SK-N-SH (cell line): Measurements from ENCODE around the gene ATP11B. TPM values are rescaled to one million over a fixed set of nuclear protein-coding genes. Genes with fewer than 3 reads are reported as not detected.

Source experiments
- CTCF ChIA-PET: fragments of 300-600, 350-600 bp; formaldehyde crosslinking; extraction: SDS; loops from one replicate; lab custom pipeline; 2021; lab: Yijun Ruan, JAX
- POLR2A ChIA-PET: fragments of 350-600 bp; sonication (Branson Sonifier 250); formaldehyde crosslinking; extraction: SDS; loops from one replicate; lab custom pipeline; 2020; ENCODE audit warnings: antibody characterized with exemption, inconsistent platforms; lab: Yijun Ruan, JAX
- DNase-seq: peaks from one replicate; pipeline ENCODE4 v3.0.0; 2012
- H2AFZ ChIP-seq: fragments of 200-600 bp; sonication (generic); 2 replicates; pipeline ENCODE4 v1.8.1; 2016; ENCODE audit warnings: antibody characterized with exemption, mild to moderate bottlenecking, low read depth
- H3F3A ChIP-seq: fragments of 200-600 bp; sonication (generic); replicated peaks from 2 replicates; pipeline ENCODE3; 2016; ENCODE audit warnings: antibody characterized with exemption, mild to moderate bottlenecking; ENCODE audit not compliant: insufficient read depth
- H3K27ac ChIP-seq, 2 experiments: fragments of 200-500 bp in 1 of 2; fragments of 200-600 bp in 1 of 2; sonication (Bioruptor generic) in 1 of 2; sonication (generic), shearing (Covaris generic) in 1 of 2; 2 replicates each; pipeline versions ENCODE4 v1.5.1 to v1.6.1; 2014 to 2016; ENCODE audit warnings: low read depth in 2 of 2, inconsistent platforms in 1 of 2, low read length in 1 of 2, mild to moderate bottlenecking in 1 of 2, mixed read lengths in 1 of 2
- H3K27me3 ChIP-seq: fragments of 200-600 bp; sonication (generic), shearing (Covaris generic); 2 replicates; pipeline ENCODE4 v1.6.1; 2016; ENCODE audit warnings: mixed run types; ENCODE audit not compliant: insufficient read depth
- H3K36me3 ChIP-seq, 2 experiments: fragments of 200-500 bp in 1 of 2; fragments of 200-600 bp in 1 of 2; sonication (Bioruptor generic) in 1 of 2; sonication (generic) in 1 of 2; replicated peaks in 1 of 2; 2 replicates each; pipeline versions ENCODE3 to v1.5.1; 2014 to 2016; ENCODE audit warnings: low read length in 1 of 2, mild to moderate bottlenecking in 1 of 2; ENCODE audit not compliant: insufficient read depth in 2 of 2, control insufficient read depth in 1 of 2
- H3K4me1 ChIP-seq, 2 experiments: fragments of 200-500 bp in 1 of 2; fragments of 200-600 bp in 1 of 2; sonication (Bioruptor generic) in 1 of 2; sonication (generic), shearing (Covaris generic) in 1 of 2; 2 replicates each; pipeline versions ENCODE4 v1.5.1 to v1.6.1; 2014 to 2016; ENCODE audit warnings: low read depth in 1 of 2, low read length in 1 of 2, mixed run types in 1 of 2; ENCODE audit not compliant: insufficient read depth in 2 of 2, control insufficient read depth in 1 of 2
- H3K4me2 ChIP-seq: fragments of 200-600 bp; sonication (generic), shearing (Covaris generic); 2 replicates; pipeline ENCODE4 v1.6.1; 2017; ENCODE audit warnings: mixed run types
- H3K4me3 ChIP-seq, 2 experiments: fragments of 200-500 bp in 1 of 2; fragments of 200-600 bp in 1 of 2; sonication (Bioruptor generic) in 1 of 2; sonication (generic), shearing (Covaris generic) in 1 of 2; 2 replicates each; pipeline versions ENCODE4 v1.5.1 to v1.8.1; 2014 to 2016; ENCODE audit warnings: low read depth in 2 of 2, inconsistent platforms in 1 of 2, low read length in 1 of 2, mild to moderate bottlenecking in 1 of 2, mixed read lengths in 1 of 2, moderate library complexity in 1 of 2
- H3K79me2 ChIP-seq: fragments of 200-600 bp; sonication (generic); 2 replicates; pipeline ENCODE4 v1.8.1; 2017; ENCODE audit warnings: mild to moderate bottlenecking; ENCODE audit not compliant: insufficient read depth
- H3K9ac ChIP-seq: fragments of 200-600 bp; sonication (generic); 2 replicates; pipeline ENCODE4 v1.6.1; 2017; ENCODE audit warnings: mixed run types
- H3K9me2 ChIP-seq: fragments of 200-600 bp; sonication (generic); 2 replicates; pipeline ENCODE4 v1.6.1; 2017; ENCODE audit warnings: mixed run types
- H3K9me3 ChIP-seq: fragments of 200-600 bp; sonication (generic); 2 replicates; pipeline ENCODE4 v1.6.1; 2017; ENCODE audit warnings: mixed run types, mild to moderate bottlenecking, moderate library complexity
- H4K20me1 ChIP-seq: fragments of 200-600 bp; sonication (generic); 2 replicates; pipeline ENCODE4 v1.6.1; 2017; ENCODE audit warnings: mild to moderate bottlenecking, mixed run types; ENCODE audit not compliant: insufficient read depth
- CHD2 ChIP-seq: fragments of 150-350 bp; IDR thresholded peaks from 2 replicates; pipeline ENCODE4 v1.6.1; 2018; ENCODE audit warnings: low read length; ENCODE audit not compliant: partially characterized antibody
- EP300 ChIP-seq, 2 experiments: IDR thresholded peaks; 2 replicates each; pipeline versions ENCODE4 v1.4.0 to v1.6.1; 2012; ENCODE audit warnings: borderline replicate concordance in 1 of 2, low read depth in 1 of 2, low read length in 1 of 2
- EZH2phosphoT487 ChIP-seq: fragments of 200-600 bp; sonication (generic); IDR thresholded peaks from 2 replicates; pipeline ENCODE4 v1.6.1; 2017; ENCODE audit warnings: low read depth, mixed run types, mild to moderate bottlenecking, antibody characterized with exemption, moderate library complexity, borderline replicate concordance
- FOSL2 ChIP-seq: IDR thresholded peaks from 2 replicates; pipeline ENCODE4 v1.4.0; 2012; ENCODE audit warnings: low read depth, mild to moderate bottlenecking, moderate library complexity, borderline replicate concordance
- FOXM1 ChIP-seq: IDR thresholded peaks from 2 replicates; pipeline ENCODE4 v1.4.0; 2012; ENCODE audit warnings: low read depth, mild to moderate bottlenecking
- GABPA ChIP-seq: IDR thresholded peaks from 2 replicates; pipeline ENCODE4 v1.4.0; 2012; ENCODE audit warnings: low read depth, mild to moderate bottlenecking
- MEF2A ChIP-seq: IDR thresholded peaks from 2 replicates; pipeline ENCODE4 v1.4.0; 2012; ENCODE audit warnings: low read depth, borderline replicate concordance
- MXI1 ChIP-seq: IDR thresholded peaks from 2 replicates; pipeline ENCODE4 v1.6.1; 2012; ENCODE audit warnings: mild to moderate bottlenecking, low read depth, low read length, improper control_type of control experiment
- NRF1 ChIP-seq: IDR thresholded peaks from 2 replicates; pipeline ENCODE4 v1.6.1; 2012; ENCODE audit warnings: low read depth, mild to moderate bottlenecking, low read length
- PBX3 ChIP-seq: IDR thresholded peaks from 2 replicates; pipeline ENCODE4; 2012
- POLR2AphosphoS5 ChIP-seq: IDR thresholded peaks from 2 replicates; pipeline ENCODE4 v1.6.1; 2012; ENCODE audit warnings: low read depth, low read length
- REST ChIP-seq: IDR thresholded peaks from 2 replicates; pipeline ENCODE4 v1.6.1; 2012; ENCODE audit warnings: mild to moderate bottlenecking, low read depth, low read length, moderate library complexity
- RFX5 ChIP-seq: IDR thresholded peaks from 2 replicates; pipeline ENCODE4 v1.6.1; 2012; ENCODE audit warnings: mild to moderate bottlenecking, improper control_type of control experiment, low read length
- SIN3A ChIP-seq: IDR thresholded peaks from 2 replicates; pipeline ENCODE4 v1.6.1; 2012; ENCODE audit warnings: low read depth, mild to moderate bottlenecking, low read length, moderate library complexity, borderline replicate concordance
- TCF12 ChIP-seq: IDR thresholded peaks from 2 replicates; pipeline ENCODE4 v1.4.0; 2012
- TEAD4 ChIP-seq: IDR thresholded peaks from 2 replicates; pipeline ENCODE4 v1.4.0; 2012; ENCODE audit warnings: mild to moderate bottlenecking, borderline replicate concordance; ENCODE audit not compliant: insufficient read depth
- USF1 ChIP-seq: IDR thresholded peaks from 2 replicates; pipeline ENCODE4 v1.4.0; 2012; ENCODE audit warnings: low read depth, borderline replicate concordance
- USF2 ChIP-seq: fragments of 150-350 bp; IDR thresholded peaks from 2 replicates; pipeline ENCODE4 v1.6.1; 2017; ENCODE audit warnings: antibody characterized with exemption, low read length, low read depth, borderline replicate concordance
- YY1 ChIP-seq: IDR thresholded peaks from 2 replicates; pipeline ENCODE4 v1.4.0; 2012; ENCODE audit warnings: low read depth, mild to moderate bottlenecking
- WGBS: methylation state at CpG from one replicate; pipeline ENCODE4 v1.1.6; 2017; ENCODE audit warnings: low lambda C conversion rate; 5-methylcytosine and 5-hydroxymethylcytosine counted together
- polyA plus RNA-seq, 3 experiments: library from polyadenylated mRNA; depleted of rRNA; stranded (reverse); fragments of >200 nt; gene quantifications; 2 replicates each; pipeline ENCODE4 v1.2.3, GENCODE V29; 2012

Gene ATP11B
- polyA plus RNA-seq, 1 of the 3 experiments (the other 2 are of a cell fraction): 8.7 TPM

- CTCF ChIA-PET: no interaction called here
- Histone ChIP-seq H3K9me3 (no peaks in the 10 kb centered on the region), H3K79me2 (peaks cover 79% of the 10 kb centered on the region), H3K4me1 (peaks cover 4 to 14% of the 10 kb centered on the region in 2 experiments; a peak in 2 of 4 replicates), H3K27ac (no peak overlapping the region), H4K20me1 (peaks cover 27% of the 10 kb centered on the region), H3K4me3 (no peak overlapping the region), H3K9me2 (no peaks in the 10 kb centered on the region), H3F3A (peaks cover 15% of the 10 kb centered on the region)
- POLR2A ChIA-PET: no interaction called here
- TF ChIP-seq MEF2A (no peak), TEAD4 (no peak), SIN3A (no peak), YY1 (no peak), MXI1 (no peak), GABPA (no peak), USF1 (no peak), FOXM1 (no peak), EZH2phosphoT487 (no peak), USF2 (no peak), FOSL2 (no peak), REST (no peak), PBX3 (no peak), POLR2AphosphoS5 (no peak), EP300 (IDR thresholded peaks at IDR 0.05; ENCODE audit: borderline replicate concordance in 1 of 2, low read depth in 1 of 2, low read length in 1 of 2) (no peak), CHD2 (no peak), NRF1 (no peak), TCF12 (no peak), RFX5 (no peak)
- TF ChIP-seq, all 33 proteins: peak for 0
- DNase-seq: no peak
- Histone ChIP-seq H3K4me2 (no peak overlapping the region), H3K9ac (no peak overlapping the region), H3K36me3 (peaks cover 14 to 16% of the 10 kb centered on the region in 2 experiments), H2AFZ (no peak overlapping the region), H3K27me3 (no peaks in the 10 kb centered on the region)
- 93% methylated on average over 9 of the region's 9 CpGs for WGBS
Measured at GRCh38 chr3:182965861-182966366, 172.6 kb downstream of the ATP11B start.
